Hematopoietic multipotent progenitor cell treated with erythropoietin and hydrocortisone succinate and interleukin-3 and kit ligand, for 15 days (in vitro differentiated cells): ENCODE results near the gene ACMSD.

Source experiments
- DNase-seq: peaks from one replicate; pipeline ENCODE4 v3.0.0-alpha.2; 2015; ENCODE audit warnings: low spot score

The ACMSD gene

GRCh38 chr2:134950886-134951285, 112.5 kb downstream of the ACMSD start:
- DNase-seq: no peak
